Measurements from ENCODE around the gene ATP11A.

Gene ATP11A

DNA sequence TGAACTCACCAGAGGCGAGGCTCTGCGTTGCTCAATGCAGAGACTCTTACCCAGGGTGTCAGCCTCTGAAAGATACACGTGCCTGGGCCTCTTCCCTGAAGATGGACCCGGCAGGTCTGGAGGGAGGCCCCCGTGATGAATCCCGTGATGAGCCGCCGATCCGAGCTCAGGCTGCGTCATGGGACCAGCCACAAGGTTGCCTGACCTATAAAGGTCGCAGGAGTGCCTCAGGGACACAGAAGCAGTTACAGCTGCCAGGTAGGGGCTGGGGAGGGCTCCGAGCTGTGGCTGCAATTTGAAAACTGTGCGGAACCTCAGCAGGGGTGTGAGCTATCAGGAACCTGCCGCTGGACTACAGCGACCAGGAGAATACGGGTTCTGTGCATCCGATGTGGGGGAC lies 10.5 kb upstream of the ATP11A start:
- TF ChIP-seq ZNF16 (tag by site-specific recombination; IDR thresholded peaks at IDR 0.05; ENCODE audit: low read depth) (no peak), ZNF670 (tag by site-specific recombination; IDR thresholded peaks at IDR 0.05; ENCODE audit: low read depth) (no peak), ZNF221 (tag by site-specific recombination; IDR thresholded peaks at IDR 0.05; ENCODE audit: borderline replicate concordance) (no peak), SALL2 (tag by site-specific recombination; IDR thresholded peaks at IDR 0.05; ENCODE audit: borderline replicate concordance) (no peak), ZNF211 (tag by site-specific recombination; IDR thresholded peaks at IDR 0.05; ENCODE audit: low read depth) (no peak), ZNF837 (tag by site-specific recombination; IDR thresholded peaks at IDR 0.05) (no peak), ZNF433 (tag by site-specific recombination; IDR thresholded peaks at IDR 0.05; ENCODE audit: low read depth) (no peak), ZNF629 (tag by site-specific recombination; IDR thresholded peaks at IDR 0.05) (no peak), ZNF843 (tag by site-specific recombination; IDR thresholded peaks at IDR 0.05) (no peak)
- TF ChIP-seq, protein P1, sequence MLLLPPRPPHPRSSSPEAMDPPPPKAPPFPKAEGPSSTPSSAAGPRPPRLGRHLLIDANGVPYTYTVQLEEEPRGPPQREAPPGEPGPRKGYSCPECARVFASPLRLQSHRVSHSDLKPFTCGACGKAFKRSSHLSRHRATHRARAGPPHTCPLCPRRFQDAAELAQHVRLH (tag by site-specific recombination; IDR thresholded peaks at IDR 0.05), result no peak
- TF ChIP-seq, protein P2, sequence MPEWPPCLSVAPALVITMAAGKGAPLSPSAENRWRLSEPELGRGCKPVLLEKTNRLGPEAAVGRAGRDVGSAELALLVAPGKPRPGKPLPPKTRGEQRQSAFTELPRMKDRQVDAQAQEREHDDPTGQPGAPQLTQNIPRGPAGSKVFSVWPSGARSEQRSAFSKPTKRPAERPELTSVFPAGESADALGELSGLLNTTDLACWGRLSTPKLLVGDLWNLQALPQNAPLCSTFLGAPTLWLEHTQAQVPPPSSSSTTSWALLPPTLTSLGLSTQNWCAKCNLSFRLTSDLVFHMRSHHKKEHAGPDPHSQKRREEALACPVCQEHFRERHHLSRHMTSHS (tag by site-specific recombination; IDR thresholded peaks at IDR 0.05), result no peak
- TF ChIP-seq, protein P3, sequence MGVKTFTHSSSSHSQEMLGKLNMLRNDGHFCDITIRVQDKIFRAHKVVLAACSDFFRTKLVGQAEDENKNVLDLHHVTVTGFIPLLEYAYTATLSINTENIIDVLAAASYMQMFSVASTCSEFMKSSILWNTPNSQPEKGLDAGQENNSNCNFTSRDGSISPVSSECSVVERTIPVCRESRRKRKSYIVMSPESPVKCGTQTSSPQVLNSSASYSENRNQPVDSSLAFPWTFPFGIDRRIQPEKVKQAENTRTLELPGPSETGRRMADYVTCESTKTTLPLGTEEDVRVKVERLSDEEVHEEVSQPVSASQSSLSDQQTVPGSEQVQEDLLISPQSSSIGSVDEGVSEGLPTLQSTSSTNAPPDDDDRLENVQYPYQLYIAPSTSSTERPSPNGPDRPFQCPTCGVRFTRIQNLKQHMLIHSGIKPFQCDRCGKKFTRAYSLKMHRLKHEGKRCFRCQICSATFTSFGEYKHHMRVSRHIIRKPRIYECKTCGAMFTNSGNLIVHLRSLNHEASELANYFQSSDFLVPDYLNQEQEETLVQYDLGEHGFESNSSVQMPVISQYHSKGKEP (tag by site-specific recombination; IDR thresholded peaks at IDR 0.05), result no peak
- no peaks in the 10 kb centered on the region for H3K36me3 ChIP-seq (ENCODE audit: control insufficient read depth in 2 of 2, insufficient read depth in 1 of 2, low read length in 2 of 2)
- ChIA-PET CTCF (no interaction called here), POLR2A (no interaction called here)
- H3K27ac ChIP-seq (ENCODE audit: extremely low read depth, low read depth, low read length), result no peak overlapping the region
- no peaks in the 10 kb centered on the region for H3K9me3 ChIP-seq (ENCODE audit: control insufficient read depth, insufficient read depth, low read depth, low read length)
- H3K4me1 ChIP-seq (ENCODE audit: control insufficient read depth, insufficient read depth, low read length), result no peaks in the 10 kb centered on the region
- no peak overlapping the region for H3K4me3 ChIP-seq (ENCODE audit: low read depth, low read length)

DNA sequence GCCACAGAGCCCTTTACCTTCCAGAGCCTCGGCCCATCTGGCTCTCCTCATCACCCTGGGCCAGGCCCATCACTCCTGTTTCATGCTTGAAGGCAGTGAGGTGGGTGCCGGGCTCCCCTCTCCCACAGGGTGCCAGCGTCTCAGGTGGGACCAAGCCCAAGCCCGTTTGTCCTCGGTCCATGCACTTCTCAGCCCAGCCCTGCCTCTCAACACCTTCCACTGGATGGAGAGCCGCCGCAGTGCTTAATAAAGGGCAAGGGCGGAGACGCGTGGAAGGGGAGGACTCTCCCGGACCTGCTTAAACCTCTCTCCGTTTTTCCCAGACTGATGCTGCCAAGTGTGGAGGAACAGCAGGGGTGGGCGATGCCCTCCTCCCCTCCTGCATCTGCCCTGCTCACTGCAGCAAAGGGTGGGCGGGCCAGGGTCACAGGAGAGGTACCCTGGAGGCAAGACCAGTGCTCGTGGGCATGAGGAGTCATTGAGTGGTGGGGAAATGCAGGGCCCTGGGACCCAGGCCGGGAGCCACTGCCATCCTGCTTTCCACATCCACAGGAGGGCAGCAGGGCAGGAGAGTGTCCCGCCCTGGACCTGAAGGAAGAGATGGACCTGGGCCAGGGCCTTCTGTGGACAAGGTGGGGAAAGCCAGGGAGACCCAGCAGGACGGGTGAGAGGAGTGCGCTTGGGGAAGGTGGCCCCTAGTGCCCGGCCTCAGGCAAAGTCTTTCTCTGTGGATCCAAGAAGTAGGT lies 9.7 kb upstream of the ATP11A start:
- Histone ChIP-seq H3K27ac (ENCODE audit: extremely low read depth, low read depth, low read length) (no peak overlapping the region), H3K9me3 (ENCODE audit: control insufficient read depth, insufficient read depth, low read depth, low read length) (no peaks in the 10 kb centered on the region), H3K36me3 (ENCODE audit: control insufficient read depth in 2 of 2, insufficient read depth in 1 of 2, low read length in 2 of 2) (no peaks in the 10 kb centered on the region), H3K4me3 (ENCODE audit: low read depth, low read length) (no peak overlapping the region), H3K4me1 (ENCODE audit: control insufficient read depth, insufficient read depth, low read length) (no peaks in the 10 kb centered on the region)
- ChIA-PET CTCF (no interaction called here), POLR2A (no interaction called here)
- TF ChIP-seq, protein P4, sequence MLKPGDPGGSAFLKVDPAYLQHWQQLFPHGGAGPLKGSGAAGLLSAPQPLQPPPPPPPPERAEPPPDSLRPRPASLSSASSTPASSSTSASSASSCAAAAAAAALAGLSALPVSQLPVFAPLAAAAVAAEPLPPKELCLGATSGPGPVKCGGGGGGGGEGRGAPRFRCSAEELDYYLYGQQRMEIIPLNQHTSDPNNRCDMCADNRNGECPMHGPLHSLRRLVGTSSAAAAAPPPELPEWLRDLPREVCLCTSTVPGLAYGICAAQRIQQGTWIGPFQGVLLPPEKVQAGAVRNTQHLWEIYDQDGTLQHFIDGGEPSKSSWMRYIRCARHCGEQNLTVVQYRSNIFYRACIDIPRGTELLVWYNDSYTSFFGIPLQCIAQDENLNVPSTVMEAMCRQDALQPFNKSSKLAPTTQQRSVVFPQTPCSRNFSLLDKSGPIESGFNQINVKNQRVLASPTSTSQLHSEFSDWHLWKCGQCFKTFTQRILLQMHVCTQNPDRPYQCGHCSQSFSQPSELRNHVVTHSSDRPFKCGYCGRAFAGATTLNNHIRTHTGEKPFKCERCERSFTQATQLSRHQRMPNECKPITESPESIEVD (tag by site-specific recombination; IDR thresholded peaks at IDR 0.05), result no peak
- TF ChIP-seq, protein P5, sequence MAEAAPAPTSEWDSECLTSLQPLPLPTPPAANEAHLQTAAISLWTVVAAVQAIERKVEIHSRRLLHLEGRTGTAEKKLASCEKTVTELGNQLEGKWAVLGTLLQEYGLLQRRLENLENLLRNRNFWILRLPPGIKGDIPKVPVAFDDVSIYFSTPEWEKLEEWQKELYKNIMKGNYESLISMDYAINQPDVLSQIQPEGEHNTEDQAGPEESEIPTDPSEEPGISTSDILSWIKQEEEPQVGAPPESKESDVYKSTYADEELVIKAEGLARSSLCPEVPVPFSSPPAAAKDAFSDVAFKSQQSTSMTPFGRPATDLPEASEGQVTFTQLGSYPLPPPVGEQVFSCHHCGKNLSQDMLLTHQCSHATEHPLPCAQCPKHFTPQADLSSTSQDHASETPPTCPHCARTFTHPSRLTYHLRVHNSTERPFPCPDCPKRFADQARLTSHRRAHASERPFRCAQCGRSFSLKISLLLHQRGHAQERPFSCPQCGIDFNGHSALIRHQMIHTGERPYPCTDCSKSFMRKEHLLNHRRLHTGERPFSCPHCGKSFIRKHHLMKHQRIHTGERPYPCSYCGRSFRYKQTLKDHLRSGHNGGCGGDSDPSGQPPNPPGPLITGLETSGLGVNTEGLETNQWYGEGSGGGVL (tag by site-specific recombination; IDR thresholded peaks at IDR 0.05), result no peak
- no peak for TF ChIP-seq ZNF792 (tag by site-specific recombination; IDR thresholded peaks at IDR 0.05)
- TF ChIP-seq ZNF24 (tag by site-specific recombination; IDR thresholded peaks at IDR 0.05), result no peak
- TF ChIP-seq KLF9 (tag by site-specific recombination; IDR thresholded peaks at IDR 0.05; ENCODE audit: low read depth), result no peak
- TF ChIP-seq, protein P6, sequence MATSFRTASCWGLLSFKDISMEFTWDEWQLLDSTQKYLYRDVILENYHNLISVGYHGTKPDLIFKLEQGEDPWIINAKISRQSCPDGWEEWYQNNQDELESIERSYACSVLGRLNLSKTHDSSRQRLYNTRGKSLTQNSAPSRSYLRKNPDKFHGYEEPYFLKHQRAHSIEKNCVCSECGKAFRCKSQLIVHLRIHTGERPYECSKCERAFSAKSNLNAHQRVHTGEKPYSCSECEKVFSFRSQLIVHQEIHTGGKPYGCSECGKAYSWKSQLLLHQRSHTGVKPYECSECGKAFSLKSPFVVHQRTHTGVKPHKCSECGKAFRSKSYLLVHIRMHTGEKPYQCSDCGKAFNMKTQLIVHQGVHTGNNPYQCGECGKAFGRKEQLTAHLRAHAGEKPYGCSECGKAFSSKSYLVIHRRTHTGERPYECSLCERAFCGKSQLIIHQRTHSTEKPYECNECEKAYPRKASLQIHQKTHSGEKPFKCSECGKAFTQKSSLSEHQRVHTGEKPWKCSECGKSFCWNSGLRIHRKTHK (tag by site-specific recombination; IDR thresholded peaks at IDR 0.05), result no peak
- TF ChIP-seq ZNF132 (tag by site-specific recombination; IDR thresholded peaks at IDR 0.05; ENCODE audit: borderline replicate concordance), result no peak
- no peak for TF ChIP-seq ZIC2 (tag by site-specific recombination; IDR thresholded peaks at IDR 0.05)
- TF ChIP-seq, protein P7, sequence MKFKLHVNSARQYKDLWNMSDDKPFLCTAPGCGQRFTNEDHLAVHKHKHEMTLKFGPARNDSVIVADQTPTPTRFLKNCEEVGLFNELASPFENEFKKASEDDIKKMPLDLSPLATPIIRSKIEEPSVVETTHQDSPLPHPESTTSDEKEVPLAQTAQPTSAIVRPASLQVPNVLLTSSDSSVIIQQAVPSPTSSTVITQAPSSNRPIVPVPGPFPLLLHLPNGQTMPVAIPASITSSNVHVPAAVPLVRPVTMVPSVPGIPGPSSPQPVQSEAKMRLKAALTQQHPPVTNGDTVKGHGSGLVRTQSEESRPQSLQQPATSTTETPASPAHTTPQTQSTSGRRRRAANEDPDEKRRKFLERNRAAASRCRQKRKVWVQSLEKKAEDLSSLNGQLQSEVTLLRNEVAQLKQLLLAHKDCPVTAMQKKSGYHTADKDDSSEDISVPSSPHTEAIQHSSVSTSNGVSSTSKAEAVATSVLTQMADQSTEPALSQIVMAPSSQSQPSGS (tag by site-specific recombination; IDR thresholded peaks at IDR 0.05; ENCODE audit: low read depth), result no peak

Data from HEK293 (cell line).